HK-2 (cell line): ENCODE results near the gene RPL14.
"Not testable (repeated sequence)": the region's sequence is repeated elsewhere in the genome, so short reads cannot be mapped to it uniquely, and the experiment has no call there.

Experiments
- DNase-seq: peaks from one replicate; pipeline ENCODE4 v3.0.0-alpha.2; 2018; ENCODE audit not compliant: unreplicated experiment

RPL14 gene

GRCh38 chr3:40462838-40463237, 5.7 kb downstream of the RPL14 start:
- not testable (repeated sequence) for DNase-seq

- DNase-seq = no peak
Observed at GRCh38 chr3:40463579-40463978, 6.4 kb downstream of the RPL14 start.

- no peak for DNase-seq
Observed at GRCh38 chr3:40464339-40465110, 7.4 kb downstream of the RPL14 start.

GRCh38 chr3:40465111-40465407, 7.9 kb downstream of the RPL14 start:
- DNase-seq = no peak

- no peak for DNase-seq
Observed at GRCh38 chr3:40465456-40465855, 8.3 kb downstream of the RPL14 start.

GRCh38 chr3:40468018-40468417, 10.9 kb downstream of the RPL14 start:
- no peak for DNase-seq

- DNase-seq = no peak
Observed at GRCh38 chr3:40470701-40471100, 13.6 kb downstream of the RPL14 start.

- peak; percentile 61 for DNase-seq
Observed at GRCh38 chr3:40476478-40477470, 19.6 kb downstream of the RPL14 start, which contains the start of gene ZNF619. TSS of gene ZNF619 (plus strand) at chr3:40477122. CDS start at chr3:40477980, 858 bp downstream.

GRCh38 chr3:40477666-40478065, 20.5 kb downstream of the RPL14 start:
- DNase-seq = no peak

- DNase-seq = no peak
Observed at GRCh38 chr3:40487172-40487571, 30.0 kb downstream of the RPL14 start.

GRCh38 chr3:40490916-40491315, 33.8 kb downstream of the RPL14 start:
- DNase-seq = no peak

GRCh38 chr3:40494698-40495097, 37.6 kb downstream of the RPL14 start:
- DNase-seq = no peak

GRCh38 chr3:40497288-40497687, 40.1 kb downstream of the RPL14 start:
- DNase-seq = no peak

- DNase-seq = no peak
Observed at GRCh38 chr3:40499952-40500351, 42.8 kb downstream of the RPL14 start.

GRCh38 chr3:40502034-40502433, 44.9 kb downstream of the RPL14 start:
- DNase-seq = no peak

GRCh38 chr3:40504636-40505430, 47.7 kb downstream of the RPL14 start:
- peak; percentile 67 for DNase-seq

- DNase-seq = peak; percentile 77
Observed at GRCh38 chr3:40505599-40506462, 48.7 kb downstream of the RPL14 start, which contains the start of gene ZNF620. TSS of gene ZNF620 (plus strand) at chr3:40506039. CDS start at chr3:40506353, 314 bp downstream.

GRCh38 chr3:40511031-40511718, 54.0 kb downstream of the RPL14 start:
- DNase-seq = no peak

GRCh38 chr3:40516201-40516600, 59.1 kb downstream of the RPL14 start:
- no peak for DNase-seq

GRCh38 chr3:40518067-40518466, 60.9 kb downstream of the RPL14 start:
- no peak for DNase-seq
